Keratinocyte (primary cell): ENCODE measurements around the gene POLR3G. TPM values are rescaled to one million over a fixed set of nuclear protein-coding genes. Genes with fewer than 3 reads are reported as not detected.

Experiments used
- DNase-seq: peaks from one replicate; pipeline ENCODE4 v3.0.0-alpha.2; 2011; ENCODE audit warnings: low read depth, missing footprints, low spot score
- FAIRE-seq: peaks from 2 replicates; lab custom pipeline; 2011; peaks lifted over from hg19 to GRCh38; lab: Jason Lieb, UNC
- H2AFZ ChIP-seq: 2 replicates; pipeline ENCODE4 v1.6.0; 2012; ENCODE audit warnings: low read length, control low read depth, inconsistent platforms; ENCODE audit not compliant: control insufficient read depth
- H3K27ac ChIP-seq: 2 replicates; pipeline ENCODE4 v1.5.1; 2011; ENCODE audit warnings: low read length; ENCODE audit not compliant: control insufficient read depth, insufficient read depth
- H3K27me3 ChIP-seq: 3 replicates; pipeline ENCODE4 v1.6.0; 2011; ENCODE audit warnings: low read length; ENCODE audit not compliant: control insufficient read depth, insufficient read depth; ENCODE audit errors: extremely low read depth
- H3K36me3 ChIP-seq, 2 experiments: 2 replicates in 1 of 2; 3 replicates in 1 of 2; pipeline ENCODE4 v1.5.1; 2011; ENCODE audit warnings: low read length in 2 of 2, mild to moderate bottlenecking in 1 of 2; ENCODE audit not compliant: control insufficient read depth in 2 of 2, insufficient read depth in 2 of 2; ENCODE audit errors: extremely low read depth in 1 of 2
- H3K4me1 ChIP-seq: 3 replicates; pipeline ENCODE4 v1.5.1; 2011; ENCODE audit warnings: low read length; ENCODE audit not compliant: control insufficient read depth, insufficient read depth; ENCODE audit errors: extremely low read depth
- H3K4me2 ChIP-seq: 3 replicates; pipeline ENCODE4 v1.6.0; 2011; ENCODE audit warnings: low read depth, low read length; ENCODE audit not compliant: control insufficient read depth, insufficient read depth; ENCODE audit errors: extremely low read depth
- H3K4me3 ChIP-seq, 3 experiments: fragments of 200-600 bp in 1 of 3; sonication (generic) in 1 of 3; 2 replicates in 2 of 3; 3 replicates in 1 of 3; pipeline ENCODE4 v1.5.1; 2011 to 2016; ENCODE audit warnings: low read length in 3 of 3, mild to moderate bottlenecking in 3 of 3, control low read depth in 2 of 3, inconsistent platforms in 1 of 3, low read depth in 1 of 3, mixed read lengths in 1 of 3, mixed run types in 1 of 3, moderate library complexity in 1 of 3; ENCODE audit not compliant: control insufficient read depth in 2 of 3, insufficient read depth in 2 of 3; ENCODE audit errors: extremely low read depth in 1 of 3
- H3K79me2 ChIP-seq: 2 replicates; pipeline ENCODE4 v1.6.0; 2012; ENCODE audit warnings: low read length; ENCODE audit not compliant: control insufficient read depth, insufficient read depth
- H3K9ac ChIP-seq: 3 replicates; pipeline ENCODE4 v1.6.0; 2011; ENCODE audit warnings: low read length; ENCODE audit not compliant: control insufficient read depth, insufficient read depth; ENCODE audit errors: extremely low read depth
- H3K9me1 ChIP-seq: 3 replicates; pipeline ENCODE4 v1.6.0; 2011; ENCODE audit warnings: low read length; ENCODE audit not compliant: control insufficient read depth, insufficient read depth; ENCODE audit errors: extremely low read depth
- H3K9me3 ChIP-seq: 2 replicates; pipeline ENCODE4 v1.5.1; 2012; ENCODE audit warnings: low read depth, low read length; ENCODE audit not compliant: control insufficient read depth
- H4K20me1 ChIP-seq: 3 replicates; pipeline ENCODE4 v1.6.0; 2011; ENCODE audit warnings: low read length; ENCODE audit not compliant: control insufficient read depth, insufficient read depth; ENCODE audit errors: extremely low read depth
- CTCF ChIP-seq, 3 experiments: IDR thresholded peaks in 1 of 3; conservative IDR thresholded peaks in 1 of 3; optimal IDR thresholded peaks in 1 of 3; 2 replicates in 2 of 3; 3 replicates in 1 of 3; pipeline versions ENCODE3 to v1.5.1; 2011; ENCODE audit warnings: low read length in 3 of 3, mild to moderate bottlenecking in 3 of 3, moderate library complexity in 2 of 3, control low read depth in 1 of 3, inconsistent platforms in 1 of 3; ENCODE audit not compliant: insufficient read depth in 2 of 3; ENCODE audit errors: extremely low read depth in 1 of 3
- EZH2 ChIP-seq: IDR thresholded peaks from one replicate; pipeline ENCODE4 v1.6.1; 2012; ENCODE audit warnings: inconsistent platforms, mild to moderate bottlenecking, low read length, moderate library complexity
- dilution Hi-C: fragments of 300-500 bp; cut with MboI; formaldehyde crosslinking; loops from one replicate; pipeline ENCODE4 v1.7.0; 2020; ENCODE audit warnings: low sequenced_read_pairs; ENCODE audit not compliant: extremely low pct_ligation_motif_present
- polyA plus RNA-seq, 5 experiments: library from polyadenylated mRNA; depleted of rRNA in 3 of 5; stranded (reverse) in 3 of 5; stranded (forward) in 1 of 5; unstranded in 1 of 5; fragments of >200 nt; gene quantifications; 1 replicate in 1 of 5; 2 replicates in 3 of 5; 3 replicates in 1 of 5; pipeline versions ENCODE4 v1.2.1 to v1.2.3, GENCODE V29; 2011 to 2012; ENCODE audit warnings: missing spikeins in 2 of 5, low read depth in 1 of 5, low replicate concordance in 1 of 5

The POLR3G gene
- polyA plus RNA-seq, 1 donor (not counting 4 experiments of a cell fraction or from before 2014, with no cell fraction given) = 27.0 TPM

- no peak for FAIRE-seq
Measured at GRCh38 chr5:90494043-90494442, 19.4 kb downstream of the POLR3G start.

DNA sequence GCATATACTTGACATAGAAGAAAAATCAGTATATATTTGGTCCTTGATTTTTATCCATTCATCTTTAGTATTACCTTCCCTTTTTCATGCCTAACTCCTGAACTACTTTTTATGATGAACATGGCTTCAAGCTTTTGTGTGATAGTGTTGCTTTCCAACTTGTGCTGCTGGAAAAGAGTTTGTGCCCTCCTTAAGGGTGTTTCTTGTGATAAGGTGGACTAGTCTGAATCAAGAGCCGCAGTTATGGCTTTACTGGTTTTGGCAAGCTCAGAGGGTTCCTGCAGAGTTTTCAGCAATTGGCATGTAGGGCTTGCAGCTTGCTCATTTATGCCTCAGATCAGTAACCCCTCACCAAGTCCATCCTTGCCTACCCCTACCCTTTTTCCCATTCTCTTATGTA, 20.5 kb downstream of the POLR3G start:
- H3K27ac ChIP-seq = no peak overlapping the region
- TF ChIP-seq EZH2 = no peak
- no peak for TF ChIP-seq CTCF (optimal IDR thresholded peaks at IDR 0.05 in 1 of 3, IDR thresholded peaks at IDR 0.05 in 1 of 3, conservative IDR thresholded peaks at IDR 0.05 in 1 of 3; ENCODE audit: extremely low read depth in 1 of 3, insufficient read depth in 2 of 3, low read length in 3 of 3)
- no peaks in the 10 kb centered on the region for H3K4me1 ChIP-seq
- no peak overlapping the region for H3K4me2 ChIP-seq
- H3K36me3 ChIP-seq = peaks cover 1 to 3% of the 10 kb centered on the region in 2 experiments
- DNase-seq = no peak
- no peak for FAIRE-seq
- no peaks in the 10 kb centered on the region for H3K9me3 ChIP-seq
- H3K9ac ChIP-seq = no peak overlapping the region
- no peaks in the 10 kb centered on the region for H4K20me1 ChIP-seq
- dilution Hi-C loops = no loop called here
- no peaks in the 10 kb centered on the region for H3K79me2 ChIP-seq
- H3K4me3 ChIP-seq = no peak overlapping the region
- no peaks in the 10 kb centered on the region for H3K9me1 ChIP-seq
- no peak overlapping the region for H2AFZ ChIP-seq
- H3K27me3 ChIP-seq = no peaks in the 10 kb centered on the region

More at GRCh38 chr5:90494043-90494442, 19.4 kb downstream of the POLR3G start:
- H2AFZ ChIP-seq = no peak overlapping the region
- TF ChIP-seq CTCF (optimal IDR thresholded peaks at IDR 0.05 in 1 of 3, IDR thresholded peaks at IDR 0.05 in 1 of 3, conservative IDR thresholded peaks at IDR 0.05 in 1 of 3; ENCODE audit: extremely low read depth in 1 of 3, insufficient read depth in 2 of 3, low read length in 3 of 3) (no peak), EZH2 (no peak)
- H3K4me3 ChIP-seq = no peak overlapping the region
- H3K79me2 ChIP-seq = no peaks in the 10 kb centered on the region
- H3K27me3 ChIP-seq = no peaks in the 10 kb centered on the region
- H3K27ac ChIP-seq = no peak overlapping the region
- no peaks in the 10 kb centered on the region for H4K20me1 ChIP-seq
- H3K9me3 ChIP-seq = no peaks in the 10 kb centered on the region
- dilution Hi-C loops = no loop called here
- no peak overlapping the region for H3K4me2 ChIP-seq
- H3K4me1 ChIP-seq = no peaks in the 10 kb centered on the region
- peaks cover 1 to 3% of the 10 kb centered on the region in 2 experiments for H3K36me3 ChIP-seq
- H3K9ac ChIP-seq = no peak overlapping the region
- H3K9me1 ChIP-seq = no peaks in the 10 kb centered on the region
- DNase-seq = no peak
